ENCODE measurements around the gene CCDC177.

CCDC177 gene

GRCh38 chr14:69574263-69574953 lies at the start of gene CCDC177:
CCDC177 (minus strand) TSS chr14:69574871; CDS start chr14:69573622, 1,249 bp downstream.
- peak within 1 kb of the TSS; percentile 73 for H3K27ac ChIP-seq (ENCODE audit: low read depth, low read length)
- 0 out of 2 replicates have a peak, but pooled peaks cover 7% of the 10 kb centered on the region for H3K4me1 ChIP-seq (ENCODE audit: control insufficient read depth, insufficient read depth, low read length)
- H3K36me3 ChIP-seq (ENCODE audit: control insufficient read depth, insufficient read depth, low read length) = no peaks in the 10 kb centered on the region
- H3K4me3 ChIP-seq (ENCODE audit: low read depth, low read length) = peak within 1 kb of the TSS; percentile 74
- H3K27me3 ChIP-seq (ENCODE audit: control insufficient read depth, insufficient read depth, low read length) = peaks cover 62% of the 10 kb centered on the region
- H3K9ac ChIP-seq (ENCODE audit: low read depth, low read length) = peak within 1 kb of the TSS; percentile 44; the same call in 1 of the 2 replicates
- peaks cover 6% of the 10 kb centered on the region; the same call in 1 of the 2 replicates for H3K9me3 ChIP-seq (ENCODE audit: control insufficient read depth, insufficient read depth, low read length)

DNA sequence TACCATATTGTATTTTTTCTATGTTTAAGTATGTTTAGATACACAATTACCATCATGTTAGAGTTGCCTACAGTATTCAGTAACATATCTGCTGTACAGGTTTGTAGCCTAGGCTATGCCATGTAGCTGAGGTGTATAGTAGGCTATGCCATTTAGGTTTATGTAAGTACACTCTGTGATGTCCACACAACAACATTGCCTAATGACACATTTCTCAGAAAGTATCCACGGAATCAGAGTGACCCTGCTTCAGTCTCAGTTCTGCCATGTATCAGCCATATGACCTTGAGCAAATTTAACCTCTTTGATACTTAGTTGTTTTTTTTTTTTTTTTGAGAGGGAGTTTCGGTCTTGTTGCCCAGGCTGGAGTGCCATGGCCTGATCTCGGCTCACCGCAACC lies 49.5 kb upstream of the CCDC177 start:
- Histone ChIP-seq H3K9ac (ENCODE audit: low read depth, low read length) (no peak overlapping the region), H3K27ac (ENCODE audit: low read depth, low read length) (no peak overlapping the region), H3K9me3 (ENCODE audit: control insufficient read depth, insufficient read depth, low read length) (no peaks in the 10 kb centered on the region), H3K4me1 (ENCODE audit: control insufficient read depth, insufficient read depth, low read length) (peaks cover under 1% of the 10 kb centered on the region; the same call in 1 of the 2 replicates), H3K27me3 (ENCODE audit: control insufficient read depth, insufficient read depth, low read length) (no peaks in the 10 kb centered on the region), H3K4me3 (ENCODE audit: low read depth, low read length) (no peak overlapping the region), H3K36me3 (ENCODE audit: control insufficient read depth, insufficient read depth, low read length) (no peaks in the 10 kb centered on the region)

DNA sequence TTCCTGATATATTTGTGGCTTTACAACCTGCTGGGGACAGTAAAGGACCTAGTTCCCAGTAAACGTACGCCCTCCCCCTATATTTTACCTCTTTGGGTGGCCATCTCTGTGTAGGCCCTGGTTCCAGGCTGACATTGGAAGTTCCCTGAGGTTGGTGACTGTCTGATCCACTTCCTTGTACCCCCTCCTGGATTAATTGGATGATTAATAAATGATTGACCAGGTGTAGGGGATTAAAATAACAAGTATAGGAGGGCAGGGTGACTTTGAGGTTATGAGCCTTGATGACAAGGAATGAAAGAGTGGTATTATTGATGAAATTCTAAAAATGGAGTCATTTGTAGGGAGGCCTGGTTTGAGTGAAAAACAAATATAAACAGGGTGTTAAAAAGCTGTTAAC lies 46.3 kb upstream of the CCDC177 start:
- no peaks in the 10 kb centered on the region for H3K9me3 ChIP-seq (ENCODE audit: control insufficient read depth, insufficient read depth, low read length)
- H3K36me3 ChIP-seq (ENCODE audit: control insufficient read depth, insufficient read depth, low read length) = no peaks in the 10 kb centered on the region
- H3K27me3 ChIP-seq (ENCODE audit: control insufficient read depth, insufficient read depth, low read length) = no peaks in the 10 kb centered on the region
- no peak overlapping the region for H3K27ac ChIP-seq (ENCODE audit: low read depth, low read length)
- no peak overlapping the region for H3K4me3 ChIP-seq (ENCODE audit: low read depth, low read length)
- no peaks in the 10 kb centered on the region for H3K4me1 ChIP-seq (ENCODE audit: control insufficient read depth, insufficient read depth, low read length)
- H3K9ac ChIP-seq (ENCODE audit: low read depth, low read length) = no peak overlapping the region

DNA sequence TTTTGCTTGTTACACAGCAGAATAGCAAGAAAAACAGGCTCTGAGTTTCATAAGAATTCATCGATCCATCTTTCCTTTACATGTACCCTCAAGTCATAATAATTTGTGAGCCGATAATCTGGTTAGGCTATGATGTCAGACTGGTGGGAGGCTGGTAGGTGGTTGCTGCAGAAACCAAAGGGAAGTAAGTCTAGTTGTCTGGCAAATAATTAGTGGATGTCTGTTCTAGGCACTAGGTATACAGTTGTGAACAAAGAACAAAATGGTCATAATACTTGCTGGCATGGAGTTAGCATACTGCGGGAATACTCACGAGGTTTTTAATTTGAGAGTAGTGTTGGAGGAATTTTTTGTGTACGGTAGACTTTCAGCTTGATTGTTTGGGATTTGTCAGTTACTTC lies 45.5 kb upstream of the CCDC177 start:
- Histone ChIP-seq H3K4me1 (ENCODE audit: control insufficient read depth, insufficient read depth, low read length) (no peaks in the 10 kb centered on the region), H3K9me3 (ENCODE audit: control insufficient read depth, insufficient read depth, low read length) (no peaks in the 10 kb centered on the region), H3K9ac (ENCODE audit: low read depth, low read length) (no peak overlapping the region), H3K27ac (ENCODE audit: low read depth, low read length) (no peak overlapping the region), H3K27me3 (ENCODE audit: control insufficient read depth, insufficient read depth, low read length) (no peaks in the 10 kb centered on the region), H3K36me3 (ENCODE audit: control insufficient read depth, insufficient read depth, low read length) (no peaks in the 10 kb centered on the region), H3K4me3 (ENCODE audit: low read depth, low read length) (no peak overlapping the region)

GRCh38 chr14:69619012-69619411 lies 44.3 kb upstream of the CCDC177 start:
- no peaks in the 10 kb centered on the region for H3K36me3 ChIP-seq (ENCODE audit: control insufficient read depth, insufficient read depth, low read length)
- H3K4me3 ChIP-seq (ENCODE audit: low read depth, low read length) = no peak overlapping the region
- H3K9ac ChIP-seq (ENCODE audit: low read depth, low read length) = no peak overlapping the region
- H3K27me3 ChIP-seq (ENCODE audit: control insufficient read depth, insufficient read depth, low read length) = no peaks in the 10 kb centered on the region
- no peaks in the 10 kb centered on the region for H3K9me3 ChIP-seq (ENCODE audit: control insufficient read depth, insufficient read depth, low read length)
- no peaks in the 10 kb centered on the region for H3K4me1 ChIP-seq (ENCODE audit: control insufficient read depth, insufficient read depth, low read length)
- no peak overlapping the region for H3K27ac ChIP-seq (ENCODE audit: low read depth, low read length)

DNA sequence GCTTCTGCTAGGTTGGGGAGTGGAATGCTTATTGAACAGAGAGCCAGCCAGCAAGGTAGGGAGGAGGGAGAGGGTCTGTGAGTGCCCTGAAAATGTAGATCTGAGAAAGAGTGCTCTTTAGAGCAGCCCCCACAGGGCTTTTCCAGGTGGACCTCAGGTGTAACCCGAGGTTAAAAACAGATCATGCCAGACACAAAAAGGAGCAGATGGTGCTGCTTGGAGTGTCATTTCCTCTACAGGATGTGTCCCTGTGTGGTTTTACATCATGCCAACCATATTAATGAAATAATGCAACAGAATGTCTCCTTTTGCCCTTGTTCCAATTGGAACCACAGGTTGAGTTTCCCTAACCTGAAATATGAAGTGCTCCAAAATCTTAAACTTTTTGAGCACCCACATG lies 43.1 kb upstream of the CCDC177 start:
- no peaks in the 10 kb centered on the region for H3K36me3 ChIP-seq (ENCODE audit: control insufficient read depth, insufficient read depth, low read length)
- no peak overlapping the region for H3K4me3 ChIP-seq (ENCODE audit: low read depth, low read length)
- 0 out of 2 replicates have a peak, but pooled peaks cover 1% of the 10 kb centered on the region for H3K4me1 ChIP-seq (ENCODE audit: control insufficient read depth, insufficient read depth, low read length)
- H3K9me3 ChIP-seq (ENCODE audit: control insufficient read depth, insufficient read depth, low read length) = no peaks in the 10 kb centered on the region
- H3K9ac ChIP-seq (ENCODE audit: low read depth, low read length) = no peak overlapping the region
- no peaks in the 10 kb centered on the region for H3K27me3 ChIP-seq (ENCODE audit: control insufficient read depth, insufficient read depth, low read length)
- H3K27ac ChIP-seq (ENCODE audit: low read depth, low read length) = no peak overlapping the region

DNA sequence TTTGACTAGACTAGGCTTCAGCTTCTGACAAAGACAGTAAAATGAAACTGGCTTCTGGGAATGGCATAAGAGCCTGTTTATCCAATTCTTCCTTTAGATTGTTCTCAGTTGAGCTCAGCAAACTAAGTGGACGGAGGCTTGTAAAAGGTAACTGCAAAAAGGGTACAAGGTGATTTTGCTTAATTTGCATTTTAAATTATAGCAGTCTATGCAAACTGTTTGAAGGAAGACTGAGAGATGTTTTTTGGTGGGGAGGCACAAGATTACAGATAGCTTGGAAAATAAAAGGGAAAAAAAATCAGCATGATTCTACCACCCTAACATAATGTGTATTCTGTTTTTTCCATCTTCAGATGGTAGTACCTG lies 41.7 kb upstream of the CCDC177 start:
- H3K36me3 ChIP-seq (ENCODE audit: control insufficient read depth, insufficient read depth, low read length) = no peaks in the 10 kb centered on the region
- 0 out of 2 replicates have a peak, but pooled peaks cover 4% of the 10 kb centered on the region for H3K4me1 ChIP-seq (ENCODE audit: control insufficient read depth, insufficient read depth, low read length)
- no peak overlapping the region for H3K27ac ChIP-seq (ENCODE audit: low read depth, low read length)
- peaks cover 7% of the 10 kb centered on the region; the same call in 1 of the 2 replicates for H3K27me3 ChIP-seq (ENCODE audit: control insufficient read depth, insufficient read depth, low read length)
- H3K9me3 ChIP-seq (ENCODE audit: control insufficient read depth, insufficient read depth, low read length) = no peaks in the 10 kb centered on the region
- H3K4me3 ChIP-seq (ENCODE audit: low read depth, low read length) = no peak overlapping the region
- H3K9ac ChIP-seq (ENCODE audit: low read depth, low read length) = no peak overlapping the region

GRCh38 chr14:69615496-69616407 lies 41.1 kb upstream of the CCDC177 start:
- Histone ChIP-seq H3K9me3 (ENCODE audit: control insufficient read depth, insufficient read depth, low read length) (no peaks in the 10 kb centered on the region), H3K9ac (ENCODE audit: low read depth, low read length) (no peak overlapping the region), H3K36me3 (ENCODE audit: control insufficient read depth, insufficient read depth, low read length) (no peaks in the 10 kb centered on the region), H3K4me1 (ENCODE audit: control insufficient read depth, insufficient read depth, low read length) (peaks cover 4% of the 10 kb centered on the region), H3K27me3 (ENCODE audit: control insufficient read depth, insufficient read depth, low read length) (peaks cover 7% of the 10 kb centered on the region; the same call in 1 of the 2 replicates), H3K4me3 (ENCODE audit: low read depth, low read length) (no peak overlapping the region), H3K27ac (ENCODE audit: low read depth, low read length) (no peak overlapping the region)

GRCh38 chr14:69615121-69615495 lies 40.4 kb upstream of the CCDC177 start:
- Histone ChIP-seq H3K27ac (ENCODE audit: low read depth, low read length) (no peak overlapping the region), H3K9ac (ENCODE audit: low read depth, low read length) (no peak overlapping the region), H3K4me1 (ENCODE audit: control insufficient read depth, insufficient read depth, low read length) (peaks cover 11% of the 10 kb centered on the region)

DNA sequence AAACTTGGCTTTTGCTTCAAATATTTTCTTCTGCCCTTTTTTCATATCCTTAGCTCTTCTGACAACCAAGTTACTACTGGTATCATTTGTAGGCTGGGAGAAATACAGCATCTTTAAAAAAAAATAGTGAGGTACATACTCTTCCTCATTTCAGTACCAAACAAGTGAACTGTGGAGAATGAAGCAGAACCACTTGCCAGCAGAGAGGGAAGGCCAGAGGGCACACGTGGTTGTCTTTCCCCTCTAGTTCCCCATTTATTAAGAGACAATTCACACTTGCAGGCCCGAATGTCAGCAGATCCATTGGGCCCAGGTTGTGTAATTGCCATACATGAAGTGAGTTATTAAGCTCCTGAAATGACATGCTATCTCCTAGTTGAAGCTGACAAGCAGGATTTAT lies 39.9 kb upstream of the CCDC177 start:
- peaks cover 11% of the 10 kb centered on the region for H3K4me1 ChIP-seq (ENCODE audit: control insufficient read depth, insufficient read depth, low read length)
- H3K4me3 ChIP-seq (ENCODE audit: low read depth, low read length) = no peak overlapping the region

More at GRCh38 chr14:69615121-69615495, 40.4 kb upstream of the CCDC177 start:
- peaks cover 7% of the 10 kb centered on the region; the same call in 1 of the 2 replicates for H3K27me3 ChIP-seq (ENCODE audit: control insufficient read depth, insufficient read depth, low read length)
- H3K9me3 ChIP-seq (ENCODE audit: control insufficient read depth, insufficient read depth, low read length) = no peaks in the 10 kb centered on the region
- H3K36me3 ChIP-seq (ENCODE audit: control insufficient read depth, insufficient read depth, low read length) = no peaks in the 10 kb centered on the region
- H3K4me3 ChIP-seq (ENCODE audit: low read depth, low read length) = no peak overlapping the region

More for the DNA sequence above, 39.9 kb upstream of the CCDC177 start:
- H3K27ac ChIP-seq (ENCODE audit: low read depth, low read length) = no peak overlapping the region
- no peaks in the 10 kb centered on the region for H3K9me3 ChIP-seq (ENCODE audit: control insufficient read depth, insufficient read depth, low read length)
- no peaks in the 10 kb centered on the region for H3K36me3 ChIP-seq (ENCODE audit: control insufficient read depth, insufficient read depth, low read length)
- H3K27me3 ChIP-seq (ENCODE audit: control insufficient read depth, insufficient read depth, low read length) = peaks cover 7% of the 10 kb centered on the region; the same call in 1 of the 2 replicates
- no peak overlapping the region for H3K9ac ChIP-seq (ENCODE audit: low read depth, low read length)

Data from HUES48 (cell line).